ENCODE results near the gene PACRGL. TPM values are rescaled to one million over a fixed set of nuclear protein-coding genes. Genes with fewer than 3 reads are reported as not detected.
"Not testable (repeated sequence)": the region's sequence is repeated elsewhere in the genome, so short reads cannot be mapped to it uniquely, and the experiment has no call there.

Gene PACRGL
- total RNA-seq, 2 donors from 2014 or later, result 10.3 to 53.6 TPM

DNA sequence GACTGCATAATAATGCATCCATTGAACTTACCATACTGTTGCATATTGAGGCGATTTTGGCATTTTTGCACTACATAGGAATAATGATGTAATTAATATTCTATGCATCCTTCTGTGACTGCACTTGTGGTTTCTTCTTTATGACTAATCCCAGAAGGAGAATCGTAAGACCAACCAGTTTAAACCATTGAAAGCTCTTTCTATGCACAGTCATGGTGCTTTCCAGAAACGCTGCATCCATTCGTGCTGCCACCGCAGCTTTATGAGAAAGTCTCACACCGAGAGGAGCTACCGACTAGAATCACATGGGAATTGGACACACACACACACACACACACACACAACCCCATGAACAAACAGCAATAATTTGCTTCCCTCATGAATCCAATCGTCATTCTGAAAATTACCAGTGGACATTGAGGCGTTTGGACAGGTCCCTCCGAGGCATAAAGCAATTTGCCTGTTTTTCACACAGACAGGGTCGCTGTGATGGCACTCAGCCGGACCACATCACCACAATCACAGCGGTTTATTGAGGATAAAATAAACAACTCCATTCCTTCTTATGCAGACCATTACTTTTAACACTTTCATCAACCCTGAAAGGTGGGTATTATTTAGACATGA is 64.2 kb downstream of the PACRGL start:
- H3K27me3 ChIP-seq (replicated peaks; ENCODE audit: insufficient read depth), result no peaks in the 10 kb centered on the region
- no peak overlapping the region for H3K4me3 ChIP-seq
- no peaks in the 10 kb centered on the region for H3K4me1 ChIP-seq (ENCODE audit: control insufficient read depth in 1 of 2, low read depth in 2 of 2)
- H3K27ac ChIP-seq, result no peak overlapping the region
- H3K36me3 ChIP-seq, result no peaks in the 10 kb centered on the region
- TF ChIP-seq, protein P1, sequence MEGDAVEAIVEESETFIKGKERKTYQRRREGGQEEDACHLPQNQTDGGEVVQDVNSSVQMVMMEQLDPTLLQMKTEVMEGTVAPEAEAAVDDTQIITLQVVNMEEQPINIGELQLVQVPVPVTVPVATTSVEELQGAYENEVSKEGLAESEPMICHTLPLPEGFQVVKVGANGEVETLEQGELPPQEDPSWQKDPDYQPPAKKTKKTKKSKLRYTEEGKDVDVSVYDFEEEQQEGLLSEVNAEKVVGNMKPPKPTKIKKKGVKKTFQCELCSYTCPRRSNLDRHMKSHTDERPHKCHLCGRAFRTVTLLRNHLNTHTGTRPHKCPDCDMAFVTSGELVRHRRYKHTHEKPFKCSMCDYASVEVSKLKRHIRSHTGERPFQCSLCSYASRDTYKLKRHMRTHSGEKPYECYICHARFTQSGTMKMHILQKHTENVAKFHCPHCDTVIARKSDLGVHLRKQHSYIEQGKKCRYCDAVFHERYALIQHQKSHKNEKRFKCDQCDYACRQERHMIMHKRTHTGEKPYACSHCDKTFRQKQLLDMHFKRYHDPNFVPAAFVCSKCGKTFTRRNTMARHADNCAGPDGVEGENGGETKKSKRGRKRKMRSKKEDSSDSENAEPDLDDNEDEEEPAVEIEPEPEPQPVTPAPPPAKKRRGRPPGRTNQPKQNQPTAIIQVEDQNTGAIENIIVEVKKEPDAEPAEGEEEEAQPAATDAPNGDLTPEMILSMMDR (IDR thresholded peaks at IDR 0.05), result no peak
- ATAC-seq (ENCODE audit: insufficient number of reproducible peaks, low FRiP score, low read depth), result no peak
- no peak for DNase-seq (ENCODE audit: low spot score)
- H3K9me3 ChIP-seq, result no peaks in the 10 kb centered on the region

DNA sequence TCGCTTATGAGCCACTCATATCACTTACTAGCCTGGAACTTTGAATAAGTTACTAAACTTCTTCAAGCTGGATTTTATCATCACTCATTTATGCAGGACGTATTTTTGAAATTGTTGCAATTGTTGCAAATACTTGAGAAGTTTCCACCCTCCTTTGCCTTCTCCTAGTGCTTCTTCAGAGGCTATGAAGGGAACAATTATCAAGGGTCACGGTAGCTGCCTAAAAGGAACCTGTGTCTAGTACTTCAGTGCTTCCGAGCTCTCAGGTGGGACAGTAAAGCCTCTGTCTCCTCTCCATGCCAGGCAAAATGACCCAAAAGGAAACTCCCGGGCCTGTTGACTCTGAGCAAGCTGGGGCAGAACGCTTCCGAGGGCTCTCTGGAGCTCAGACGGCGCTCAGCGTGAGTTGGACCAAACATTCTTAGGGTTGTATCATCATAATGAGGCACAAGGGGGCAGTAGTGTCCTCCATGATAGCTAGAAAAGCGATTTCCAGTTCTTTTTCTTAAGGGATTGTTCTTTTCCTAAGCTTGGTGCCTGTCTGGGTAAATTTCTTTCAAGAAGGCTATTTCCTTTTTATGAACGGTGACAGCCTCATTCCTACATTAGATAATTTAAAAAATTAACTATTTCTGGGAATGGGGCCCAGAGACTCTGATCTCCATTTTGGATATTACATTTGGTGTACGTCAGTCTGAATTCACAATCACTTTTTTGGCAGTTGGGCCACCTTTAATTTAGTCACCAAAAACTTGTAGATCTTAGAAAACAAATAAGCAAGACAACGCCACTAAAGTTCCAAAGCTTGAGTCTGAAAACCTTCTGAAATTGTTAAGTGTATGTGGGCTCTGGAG is 73.1 kb downstream of the PACRGL start:
- TF ChIP-seq, protein P1 (IDR thresholded peaks at IDR 0.05), result peak; percentile 45
- Histone ChIP-seq H3K27ac (no peak overlapping the region), H3K4me1 (ENCODE audit: control insufficient read depth in 1 of 2, low read depth in 2 of 2) (no peaks in the 10 kb centered on the region), H3K36me3 (no peaks in the 10 kb centered on the region), H3K9me3 (no peaks in the 10 kb centered on the region), H3K27me3 (replicated peaks; ENCODE audit: insufficient read depth) (no peaks in the 10 kb centered on the region), H3K4me3 (no peak overlapping the region)
- DNase-seq (ENCODE audit: low spot score) (no peak), ATAC-seq (ENCODE audit: insufficient number of reproducible peaks, low FRiP score, low read depth) (no peak)

DNA sequence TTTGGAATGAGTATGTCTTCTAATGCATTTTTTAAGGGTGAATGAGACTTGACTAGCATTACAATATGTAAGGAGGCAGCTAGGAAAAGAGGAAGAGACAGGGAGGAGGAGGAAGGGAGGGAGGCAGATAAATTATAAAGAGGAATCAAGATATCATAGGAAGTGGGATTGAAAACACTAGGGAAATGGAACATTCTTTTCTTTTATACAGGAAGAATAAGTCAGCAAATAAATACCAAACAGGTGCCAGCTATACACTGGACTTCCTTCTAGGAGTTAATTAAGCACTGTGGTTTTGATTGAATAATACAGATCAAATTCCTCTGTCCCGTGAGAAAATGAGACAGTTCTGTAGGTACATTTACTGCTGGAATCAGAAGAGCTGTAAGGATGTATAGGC is 78.6 kb downstream of the PACRGL start:
- Histone ChIP-seq H3K36me3 (no peaks in the 10 kb centered on the region), H3K4me3 (no peak overlapping the region), H3K27me3 (replicated peaks; ENCODE audit: insufficient read depth) (no peaks in the 10 kb centered on the region), H3K9me3 (no peaks in the 10 kb centered on the region), H3K4me1 (ENCODE audit: control insufficient read depth in 1 of 2, low read depth in 2 of 2) (no peaks in the 10 kb centered on the region), H3K27ac (no peak overlapping the region)
- DNase-seq (ENCODE audit: low spot score) (no peak), ATAC-seq (ENCODE audit: insufficient number of reproducible peaks, low FRiP score, low read depth) (no peak)
- TF ChIP-seq, protein P1 (IDR thresholded peaks at IDR 0.05), result no peak

DNA sequence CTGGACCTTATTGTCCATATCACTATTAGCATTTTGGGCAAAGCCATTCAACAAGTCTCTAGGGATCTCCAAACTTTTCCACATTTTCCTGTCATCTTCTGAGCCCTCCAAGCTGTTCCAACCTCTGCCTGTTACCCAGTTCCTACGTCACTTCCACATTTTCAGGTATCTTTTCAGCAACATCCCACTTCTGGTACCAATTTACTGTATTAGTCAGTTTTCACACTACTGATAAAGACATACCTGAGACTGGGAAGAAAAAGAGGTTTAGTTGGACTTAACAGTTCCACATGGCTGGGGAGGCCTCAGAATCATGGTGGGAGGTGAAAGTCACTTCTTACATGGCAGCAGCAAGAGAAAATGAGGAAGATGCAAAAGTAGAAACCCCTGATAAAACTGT is 82.9 kb downstream of the PACRGL start:
- H3K4me1 ChIP-seq (ENCODE audit: control insufficient read depth in 1 of 2, low read depth in 2 of 2); H3K9me3 ChIP-seq; H3K4me3 ChIP-seq; H3K27ac ChIP-seq; DNase-seq (ENCODE audit: low spot score); H3K36me3 ChIP-seq; ATAC-seq (ENCODE audit: insufficient number of reproducible peaks, low FRiP score, low read depth); H3K27me3 ChIP-seq (replicated peaks; ENCODE audit: insufficient read depth): not testable (repeated sequence)

DNA sequence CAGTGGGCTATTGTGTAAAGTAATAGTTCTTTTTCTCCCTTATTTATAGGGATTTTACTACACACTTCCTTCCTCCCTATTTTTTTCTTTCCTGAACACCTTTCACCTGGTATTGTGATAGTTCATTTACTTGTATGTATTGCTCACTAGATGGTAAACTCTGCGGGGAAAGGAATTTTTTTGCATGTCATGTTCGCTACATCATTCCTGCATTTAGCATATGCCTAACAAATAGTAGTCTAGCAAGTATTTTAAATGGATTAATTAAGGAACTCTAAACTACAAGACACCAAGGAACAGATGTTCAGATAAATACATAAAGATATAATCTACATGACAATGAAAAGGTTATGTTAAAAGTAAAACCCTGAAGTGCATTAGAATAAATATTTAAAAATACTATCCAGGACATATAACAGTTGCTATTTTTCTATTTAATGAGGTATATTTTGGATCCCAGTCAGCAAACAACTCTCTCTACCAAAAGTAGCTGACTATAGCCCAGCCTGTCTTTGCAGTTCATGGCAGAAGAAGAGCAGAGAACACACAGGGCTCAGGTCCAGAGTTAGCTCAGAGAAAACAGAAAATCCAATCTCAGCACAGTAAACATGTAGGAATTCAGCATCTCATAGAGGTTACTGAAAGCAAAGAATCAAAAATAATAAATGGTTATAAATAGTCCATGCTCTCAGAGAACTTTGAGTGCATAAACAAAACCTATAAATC is 87.8 kb downstream of the PACRGL start:
- Histone ChIP-seq H3K36me3 (no peaks in the 10 kb centered on the region), H3K27me3 (replicated peaks; ENCODE audit: insufficient read depth) (no peaks in the 10 kb centered on the region), H3K9me3 (no peaks in the 10 kb centered on the region), H3K27ac (no peak overlapping the region), H3K4me1 (ENCODE audit: control insufficient read depth in 1 of 2, low read depth in 2 of 2) (no peaks in the 10 kb centered on the region), H3K4me3 (no peak overlapping the region)
- DNase-seq (ENCODE audit: low spot score), result no peak
- TF ChIP-seq, protein P1 (IDR thresholded peaks at IDR 0.05), result no peak
- ATAC-seq (ENCODE audit: insufficient number of reproducible peaks, low FRiP score, low read depth), result no peak

Measured in thoracic aorta (tissue), 2 donors.